ENCODE results near the gene TCEA2.

GRCh38 chr20:64038224-64038564 lies 24.8 kb upstream of the TCEA2 start:
- no peak for TF ChIP-seq CTCF (IDR thresholded peaks at IDR 0.05; ENCODE audit: poor library complexity, severe bottlenecking)
- peak; percentile 73 for TF ChIP-seq EZH2 (IDR thresholded peaks at IDR 0.05; ENCODE audit: borderline replicate concordance, insufficient read depth, low read length, poor library complexity, severe bottlenecking)
- no peak for TF ChIP-seq POLR2AphosphoS5 (IDR thresholded peaks at IDR 0.05)
- TF ChIP-seq REST (IDR thresholded peaks at IDR 0.05; ENCODE audit: borderline replicate concordance): no peak
- no peak for TF ChIP-seq EP300 (conservative IDR thresholded peaks at IDR 0.05; ENCODE audit: poor library complexity, severe bottlenecking)
- no peak for TF ChIP-seq MXI1 (conservative IDR thresholded peaks at IDR 0.05; ENCODE audit: poor library complexity, severe bottlenecking)
- TF ChIP-seq SMC3 (conservative IDR thresholded peaks at IDR 0.05; ENCODE audit: poor library complexity): no peak
- TF ChIP-seq RAD21 (conservative IDR thresholded peaks at IDR 0.05): no peak
